Sigmoid colon (tissue), 3 donors: ENCODE measurements around the gene PPM1F.

ENCODE experiments used
- CTCF ChIP-seq, 4 experiments: fragments of 450-650 bp in 3 of 4; fragments of 200-600 bp in 1 of 4; IDR thresholded peaks; one replicate each; pipeline ENCODE4 v1.5.1; 2016 to 2019; ENCODE audit warnings: antibody characterized with exemption in 4 of 4, mild to moderate bottlenecking in 3 of 4, moderate library complexity in 2 of 4
- POLR2A ChIP-seq, 2 donors: fragments of 450-650 bp; IDR thresholded peaks; one replicate each; pipeline ENCODE4 v1.6.1; 2016; ENCODE audit warnings: antibody characterized with exemption in 2 of 2, mild to moderate bottlenecking in 2 of 2, moderate library complexity in 2 of 2

- TF ChIP-seq POLR2A (IDR thresholded peaks at IDR 0.05) (no peak), CTCF (IDR thresholded peaks at IDR 0.05) (no peak)
Observed at GRCh38 chr22:21978564-21979386, 26.1 kb upstream of the PPM1F start.
